ENCODE results near the gene C9orf152.

The C9orf152 gene

DNA sequence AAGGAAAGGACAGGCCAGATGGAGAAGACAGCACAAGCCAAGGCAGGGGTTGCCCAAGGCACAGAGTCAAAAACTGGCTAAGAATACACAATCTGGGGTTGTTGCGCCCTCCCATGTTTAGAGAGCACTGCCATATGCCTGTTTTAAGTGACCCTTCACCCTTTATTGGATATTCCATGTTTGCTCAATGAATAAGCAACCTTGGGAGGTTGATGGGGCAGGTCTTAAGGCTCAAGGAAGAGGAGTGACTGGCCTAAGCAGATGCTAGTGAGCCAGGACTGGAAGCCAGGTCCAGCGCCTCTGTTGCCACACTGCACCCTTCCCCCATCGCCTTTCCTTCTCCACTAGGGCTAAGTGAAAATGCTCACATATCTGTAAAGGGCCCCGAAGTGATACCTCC lies 41.6 kb upstream of the C9orf152 start:
- Histone ChIP-seq H3K4me3 (ENCODE audit: low read length) (no peak overlapping the region), H3K4me1 (ENCODE audit: control insufficient read depth, insufficient read depth, low read length) (no peaks in the 10 kb centered on the region; the same call in 1 of the 2 replicates), H3K27me3 (ENCODE audit: control insufficient read depth, insufficient read depth, low read length) (no peaks in the 10 kb centered on the region), H3K27ac (ENCODE audit: low read length) (no peak overlapping the region), H3K36me3 (ENCODE audit: control insufficient read depth, insufficient read depth, low read length) (peaks cover 5% of the 10 kb centered on the region), H3K9me3 (ENCODE audit: control insufficient read depth, insufficient read depth, low read length) (no peaks in the 10 kb centered on the region)
- WGBS (ENCODE audit: insufficient coverage, insufficient read length), result no CpG with 5 or more reads among the region's 4 CpGs
- no peak for DNase-seq (ENCODE audit: low read depth, low spot score)

DNA sequence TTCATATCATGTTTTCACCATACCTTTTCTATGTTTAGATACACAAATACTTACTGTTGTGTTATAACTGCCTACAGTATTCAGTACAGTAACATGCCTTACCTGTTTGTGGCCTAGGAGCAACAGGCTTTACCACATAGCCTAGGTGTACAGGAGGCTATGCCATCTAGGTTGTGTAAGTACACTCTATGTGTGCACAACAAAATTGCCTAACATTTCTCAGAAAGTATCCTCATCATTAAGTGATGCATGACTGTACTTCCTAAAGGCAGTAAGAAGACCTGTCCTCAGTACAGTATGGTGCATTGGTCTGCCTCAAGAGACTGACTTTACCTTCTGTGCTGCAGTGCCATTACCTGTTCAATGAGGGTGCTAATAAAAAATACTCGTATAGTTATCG lies 40.4 kb upstream of the C9orf152 start:
- DNase-seq (ENCODE audit: low read depth, low spot score), result no peak
- no peaks in the 10 kb centered on the region for H3K4me1 ChIP-seq (ENCODE audit: control insufficient read depth, insufficient read depth, low read length)
- no peaks in the 10 kb centered on the region for H3K27me3 ChIP-seq (ENCODE audit: control insufficient read depth, insufficient read depth, low read length)
- no peak overlapping the region for H3K27ac ChIP-seq (ENCODE audit: low read length)
- peaks cover 5% of the 10 kb centered on the region for H3K36me3 ChIP-seq (ENCODE audit: control insufficient read depth, insufficient read depth, low read length)
- H3K4me3 ChIP-seq (ENCODE audit: low read length), result no peak overlapping the region
- no CpG with 5 or more reads among the region's 2 CpGs for WGBS (ENCODE audit: insufficient coverage, insufficient read length)
- no peaks in the 10 kb centered on the region for H3K9me3 ChIP-seq (ENCODE audit: control insufficient read depth, insufficient read depth, low read length)

DNA sequence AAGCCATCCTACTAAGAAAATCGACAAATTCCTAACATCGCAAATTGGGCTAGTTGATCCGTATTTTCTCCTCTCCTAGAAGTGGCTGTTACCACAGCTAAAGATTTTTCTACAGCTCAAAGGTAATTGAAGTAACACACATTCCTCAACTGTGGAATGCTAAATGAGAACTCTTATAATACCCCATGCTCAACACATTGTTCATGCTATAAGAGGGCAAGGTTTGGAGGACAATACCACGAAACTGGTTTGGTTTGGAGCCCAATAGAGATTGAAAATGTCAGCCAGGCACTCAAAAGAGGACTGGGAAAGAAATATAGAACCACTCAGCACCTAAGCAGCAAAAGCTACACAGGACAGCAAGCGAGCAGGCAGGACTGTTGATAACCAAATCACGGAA lies 38.3 kb upstream of the C9orf152 start:
- WGBS (ENCODE audit: insufficient coverage, insufficient read length), result no CpG with 5 or more reads among the region's 6 CpGs
- Histone ChIP-seq H3K4me3 (ENCODE audit: low read length) (no peak overlapping the region), H3K4me1 (ENCODE audit: control insufficient read depth, insufficient read depth, low read length) (0 out of 2 replicates have a peak, but pooled peaks cover 2% of the 10 kb centered on the region), H3K36me3 (ENCODE audit: control insufficient read depth, insufficient read depth, low read length) (peaks cover 5% of the 10 kb centered on the region), H3K27me3 (ENCODE audit: control insufficient read depth, insufficient read depth, low read length) (no peaks in the 10 kb centered on the region), H3K27ac (ENCODE audit: low read length) (no peak overlapping the region), H3K9me3 (ENCODE audit: control insufficient read depth, insufficient read depth, low read length) (no peaks in the 10 kb centered on the region)
- no peak for DNase-seq (ENCODE audit: low read depth, low spot score)

- H3K4me3 ChIP-seq (ENCODE audit: low read length), result no peak overlapping the region
- H3K9me3 ChIP-seq (ENCODE audit: control insufficient read depth, insufficient read depth, low read length), result no peaks in the 10 kb centered on the region
- H3K4me1 ChIP-seq (ENCODE audit: control insufficient read depth, insufficient read depth, low read length), result 0 out of 2 replicates have a peak, but pooled peaks cover 2% of the 10 kb centered on the region
- WGBS (ENCODE audit: insufficient coverage, insufficient read length), result no CpG with 5 or more reads among the region's 3 CpGs
- no peaks in the 10 kb centered on the region for H3K27me3 ChIP-seq (ENCODE audit: control insufficient read depth, insufficient read depth, low read length)
- H3K27ac ChIP-seq (ENCODE audit: low read length), result no peak overlapping the region
- no peak for DNase-seq (ENCODE audit: low read depth, low spot score)
- H3K36me3 ChIP-seq (ENCODE audit: control insufficient read depth, insufficient read depth, low read length), result peaks cover 3% of the 10 kb centered on the region
Observed at GRCh38 chr9:110244616-110245015, 36.7 kb upstream of the C9orf152 start.

- no peaks in the 10 kb centered on the region for H3K36me3 ChIP-seq (ENCODE audit: control insufficient read depth, insufficient read depth, low read length)
- no CpG with 5 or more reads among the region's 1 CpG for WGBS (ENCODE audit: insufficient coverage, insufficient read length)
- 0 out of 2 replicates have a peak, but pooled peaks cover 2% of the 10 kb centered on the region for H3K4me1 ChIP-seq (ENCODE audit: control insufficient read depth, insufficient read depth, low read length)
- H3K27me3 ChIP-seq (ENCODE audit: control insufficient read depth, insufficient read depth, low read length), result no peaks in the 10 kb centered on the region
- no peak for DNase-seq (ENCODE audit: low read depth, low spot score)
- H3K27ac ChIP-seq (ENCODE audit: low read length), result no peak overlapping the region
- no peak overlapping the region for H3K4me3 ChIP-seq (ENCODE audit: low read length)
- H3K9me3 ChIP-seq (ENCODE audit: control insufficient read depth, insufficient read depth, low read length), result no peaks in the 10 kb centered on the region
Observed at GRCh38 chr9:110241858-110242321, 33.9 kb upstream of the C9orf152 start.

DNA sequence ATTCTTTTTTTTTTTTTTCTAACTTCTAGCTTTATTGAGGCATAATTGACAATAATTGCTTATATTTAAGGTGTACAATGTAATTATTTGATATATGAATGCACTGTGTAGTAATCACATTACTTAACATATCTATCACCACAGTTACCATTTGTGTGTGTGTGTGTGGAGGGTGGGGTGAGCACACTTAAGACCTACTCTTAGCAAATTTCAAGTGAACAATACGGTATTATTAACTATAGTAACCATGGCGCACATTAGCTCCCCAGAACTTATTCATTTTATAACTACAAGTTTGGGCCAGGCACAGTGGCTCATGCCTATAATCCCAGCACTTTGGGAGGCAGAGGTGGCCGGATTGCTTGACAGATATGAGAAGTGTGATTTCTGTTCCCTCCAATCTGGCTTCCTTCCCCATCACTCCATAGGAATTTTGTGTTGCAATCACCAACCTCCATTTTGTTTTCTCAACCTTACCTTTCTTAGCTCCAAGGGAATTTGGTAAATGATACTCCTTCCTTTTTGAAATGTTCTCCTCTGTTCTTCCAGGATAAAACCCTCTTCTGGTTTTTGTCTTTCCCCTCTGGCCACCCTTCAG lies 33.4 kb upstream of the C9orf152 start:
- no peak overlapping the region for H3K27ac ChIP-seq (ENCODE audit: low read length)
- no peak for DNase-seq (ENCODE audit: low read depth, low spot score)
- no CpG with 5 or more reads among the region's 3 CpGs for WGBS (ENCODE audit: insufficient coverage, insufficient read length)
- H3K27me3 ChIP-seq (ENCODE audit: control insufficient read depth, insufficient read depth, low read length), result no peaks in the 10 kb centered on the region
- no peaks in the 10 kb centered on the region for H3K9me3 ChIP-seq (ENCODE audit: control insufficient read depth, insufficient read depth, low read length)
- no peak overlapping the region for H3K4me3 ChIP-seq (ENCODE audit: low read length)
- H3K4me1 ChIP-seq (ENCODE audit: control insufficient read depth, insufficient read depth, low read length), result 0 out of 2 replicates have a peak, but pooled peaks cover 2% of the 10 kb centered on the region
- H3K36me3 ChIP-seq (ENCODE audit: control insufficient read depth, insufficient read depth, low read length), result no peaks in the 10 kb centered on the region

DNA sequence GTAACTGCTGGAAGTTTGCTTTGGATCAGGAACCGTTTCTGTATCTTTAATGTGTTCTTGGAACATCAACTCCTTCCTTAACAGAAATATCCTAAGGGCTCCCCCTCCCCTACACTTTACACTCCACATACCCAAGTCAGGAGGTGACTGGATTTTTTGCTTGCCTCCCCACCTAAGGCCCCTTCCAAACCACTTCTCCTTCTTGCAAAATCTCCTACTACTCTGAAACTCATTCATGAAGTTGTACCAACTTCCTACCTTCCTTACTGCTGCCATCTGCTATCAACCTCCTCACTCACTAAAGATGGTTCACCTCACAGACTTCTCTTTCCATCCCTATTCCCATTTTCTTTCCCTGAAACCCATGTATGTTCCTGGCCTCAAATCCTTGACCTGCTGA lies 32.2 kb upstream of the C9orf152 start:
- 0 out of 2 replicates have a peak, but pooled peaks cover 2% of the 10 kb centered on the region for H3K4me1 ChIP-seq (ENCODE audit: control insufficient read depth, insufficient read depth, low read length)

DNA sequence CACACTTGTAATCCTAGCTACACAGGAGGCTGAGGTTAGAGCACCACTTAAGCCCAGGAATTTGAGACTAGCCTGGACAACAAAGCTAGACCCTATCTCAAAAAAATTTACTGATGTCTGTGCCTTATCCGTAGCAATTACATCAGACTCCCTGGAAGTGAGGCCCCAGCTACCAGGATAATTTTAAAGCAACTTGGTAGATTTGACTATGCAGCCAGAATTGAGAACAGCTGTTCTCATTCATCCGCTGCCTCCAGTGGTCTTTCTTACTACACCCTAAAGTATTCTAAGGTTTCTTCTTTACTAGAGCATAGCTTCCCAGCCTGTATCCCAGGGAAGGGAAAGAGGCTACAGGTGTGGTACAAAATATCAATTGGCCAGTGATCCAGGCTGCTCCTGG lies 20.4 kb upstream of the C9orf152 start:
- WGBS (ENCODE audit: insufficient coverage, insufficient read length), result no CpG with 5 or more reads among the region's 2 CpGs
- Histone ChIP-seq H3K27me3 (ENCODE audit: control insufficient read depth, insufficient read depth, low read length) (no peaks in the 10 kb centered on the region), H3K27ac (ENCODE audit: low read length) (no peak overlapping the region)

More for the DNA sequence above, 32.2 kb upstream of the C9orf152 start:
- Histone ChIP-seq H3K9me3 (ENCODE audit: control insufficient read depth, insufficient read depth, low read length) (no peaks in the 10 kb centered on the region), H3K36me3 (ENCODE audit: control insufficient read depth, insufficient read depth, low read length) (no peaks in the 10 kb centered on the region), H3K27me3 (ENCODE audit: control insufficient read depth, insufficient read depth, low read length) (no peaks in the 10 kb centered on the region), H3K27ac (ENCODE audit: low read length) (no peak overlapping the region), H3K4me3 (ENCODE audit: low read length) (no peak overlapping the region)
- WGBS (ENCODE audit: insufficient coverage, insufficient read length), result no CpG with 5 or more reads among the region's 1 CpG
- no peak for DNase-seq (ENCODE audit: low read depth, low spot score)

DNA sequence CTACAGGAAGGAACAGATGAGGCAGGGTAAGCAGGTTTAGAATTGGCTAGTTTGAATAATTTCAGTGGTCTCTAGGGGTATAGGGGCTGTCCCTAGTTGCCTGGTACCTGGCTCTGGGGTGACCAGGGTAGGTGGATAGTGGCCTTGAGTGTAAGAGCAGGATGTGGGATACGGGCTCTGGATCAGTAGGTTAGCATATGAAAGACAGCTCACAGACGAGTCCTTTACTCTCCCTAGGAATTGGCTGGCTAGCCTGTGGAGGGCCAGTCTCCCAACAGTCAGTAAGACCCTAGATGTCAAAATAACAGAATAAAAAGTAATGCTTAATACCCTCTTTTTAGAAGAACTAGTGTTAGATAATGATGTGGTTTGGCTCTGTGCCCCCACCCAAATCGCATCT lies 16.6 kb upstream of the C9orf152 start:
- no peaks in the 10 kb centered on the region for H3K4me1 ChIP-seq (ENCODE audit: control insufficient read depth, insufficient read depth, low read length)
- no CpG with 5 or more reads among the region's 3 CpGs for WGBS (ENCODE audit: insufficient coverage, insufficient read length)
- no peaks in the 10 kb centered on the region for H3K27me3 ChIP-seq (ENCODE audit: control insufficient read depth, insufficient read depth, low read length)
- H3K9me3 ChIP-seq (ENCODE audit: control insufficient read depth, insufficient read depth, low read length), result no peaks in the 10 kb centered on the region
- no peak overlapping the region for H3K27ac ChIP-seq (ENCODE audit: low read length)
- H3K36me3 ChIP-seq (ENCODE audit: control insufficient read depth, insufficient read depth, low read length), result no peaks in the 10 kb centered on the region
- no peak overlapping the region for H3K4me3 ChIP-seq (ENCODE audit: low read length)
- no peak for DNase-seq (ENCODE audit: low read depth, low spot score)

More for the DNA sequence above, 20.4 kb upstream of the C9orf152 start:
- DNase-seq (ENCODE audit: low read depth, low spot score), result no peak
- H3K36me3 ChIP-seq (ENCODE audit: control insufficient read depth, insufficient read depth, low read length), result no peaks in the 10 kb centered on the region
- H3K4me1 ChIP-seq (ENCODE audit: control insufficient read depth, insufficient read depth, low read length), result no peaks in the 10 kb centered on the region
- no peak overlapping the region for H3K4me3 ChIP-seq (ENCODE audit: low read length)
- H3K9me3 ChIP-seq (ENCODE audit: control insufficient read depth, insufficient read depth, low read length), result no peaks in the 10 kb centered on the region

DNA sequence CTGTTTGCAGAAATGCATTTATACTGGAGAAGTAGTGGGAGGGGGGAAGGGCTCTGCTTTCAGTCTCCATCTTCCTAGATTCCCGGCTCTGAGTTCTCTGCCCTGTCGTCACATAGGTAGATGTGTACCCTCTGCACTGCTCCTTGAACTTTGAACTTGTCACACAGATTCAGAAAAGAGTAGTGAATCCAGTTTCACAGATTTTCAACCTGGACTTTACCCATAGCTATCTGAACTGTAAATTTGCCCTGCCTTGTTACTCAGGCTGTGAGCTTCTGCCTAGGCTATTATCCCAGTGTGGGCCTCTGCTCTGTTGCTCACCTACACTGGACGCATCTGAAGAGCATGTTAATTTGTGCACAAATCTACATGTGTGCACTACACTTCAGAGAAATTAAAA lies 12.8 kb upstream of the C9orf152 start:
- Histone ChIP-seq H3K27me3 (ENCODE audit: control insufficient read depth, insufficient read depth, low read length) (no peaks in the 10 kb centered on the region), H3K4me1 (ENCODE audit: control insufficient read depth, insufficient read depth, low read length) (no peaks in the 10 kb centered on the region), H3K9me3 (ENCODE audit: control insufficient read depth, insufficient read depth, low read length) (no peaks in the 10 kb centered on the region), H3K27ac (ENCODE audit: low read length) (no peak overlapping the region), H3K36me3 (ENCODE audit: control insufficient read depth, insufficient read depth, low read length) (no peaks in the 10 kb centered on the region), H3K4me3 (ENCODE audit: low read length) (no peak overlapping the region)
- no CpG with 5 or more reads among the region's 3 CpGs for WGBS (ENCODE audit: insufficient coverage, insufficient read length)
- no peak for DNase-seq (ENCODE audit: low read depth, low spot score)

GRCh38 chr9:110217656-110218099 lies 9.7 kb upstream of the C9orf152 start:
- Histone ChIP-seq H3K27ac (ENCODE audit: low read length) (no peak overlapping the region), H3K4me3 (ENCODE audit: low read length) (no peak overlapping the region), H3K36me3 (ENCODE audit: control insufficient read depth, insufficient read depth, low read length) (no peaks in the 10 kb centered on the region), H3K27me3 (ENCODE audit: control insufficient read depth, insufficient read depth, low read length) (no peaks in the 10 kb centered on the region), H3K4me1 (ENCODE audit: control insufficient read depth, insufficient read depth, low read length) (no peaks in the 10 kb centered on the region), H3K9me3 (ENCODE audit: control insufficient read depth, insufficient read depth, low read length) (no peaks in the 10 kb centered on the region)
- WGBS (ENCODE audit: insufficient coverage, insufficient read length), result no CpG with 5 or more reads among the region's 10 CpGs
- DNase-seq (ENCODE audit: low read depth, low spot score), result no peak
